GM12872 (cell line): Measurements from ENCODE around the gene VPREB3.

ENCODE experiments used
- TF ChIP-seq, protein P1 (sequence below): IDR thresholded peaks from 3 replicates; pipeline ENCODE4 v1.5.1; 2011; ENCODE audit warnings: low read depth, mild to moderate bottlenecking, low read length, moderate library complexity; ENCODE audit not compliant: insufficient read depth

VPREB3 gene

DNA sequence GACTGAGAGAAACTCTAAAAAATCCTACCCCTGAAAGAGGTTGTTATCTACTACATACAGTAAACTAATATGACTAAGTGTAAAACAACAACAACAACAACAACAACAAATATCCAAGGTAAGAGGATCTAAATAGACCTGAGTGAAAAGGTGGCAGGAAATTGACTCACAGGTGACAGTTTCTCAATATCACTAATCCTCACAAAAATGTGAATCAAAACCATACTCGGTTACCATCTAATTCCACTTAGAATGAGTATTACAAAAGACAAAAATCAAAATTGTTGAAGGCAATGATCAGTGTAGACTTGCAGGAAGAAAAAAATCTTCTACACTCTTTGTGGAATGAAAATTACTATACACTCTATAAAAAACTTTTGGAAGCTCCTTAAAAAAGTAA lies 46.0 kb downstream of the VPREB3 start:
- TF ChIP-seq, protein P1, sequence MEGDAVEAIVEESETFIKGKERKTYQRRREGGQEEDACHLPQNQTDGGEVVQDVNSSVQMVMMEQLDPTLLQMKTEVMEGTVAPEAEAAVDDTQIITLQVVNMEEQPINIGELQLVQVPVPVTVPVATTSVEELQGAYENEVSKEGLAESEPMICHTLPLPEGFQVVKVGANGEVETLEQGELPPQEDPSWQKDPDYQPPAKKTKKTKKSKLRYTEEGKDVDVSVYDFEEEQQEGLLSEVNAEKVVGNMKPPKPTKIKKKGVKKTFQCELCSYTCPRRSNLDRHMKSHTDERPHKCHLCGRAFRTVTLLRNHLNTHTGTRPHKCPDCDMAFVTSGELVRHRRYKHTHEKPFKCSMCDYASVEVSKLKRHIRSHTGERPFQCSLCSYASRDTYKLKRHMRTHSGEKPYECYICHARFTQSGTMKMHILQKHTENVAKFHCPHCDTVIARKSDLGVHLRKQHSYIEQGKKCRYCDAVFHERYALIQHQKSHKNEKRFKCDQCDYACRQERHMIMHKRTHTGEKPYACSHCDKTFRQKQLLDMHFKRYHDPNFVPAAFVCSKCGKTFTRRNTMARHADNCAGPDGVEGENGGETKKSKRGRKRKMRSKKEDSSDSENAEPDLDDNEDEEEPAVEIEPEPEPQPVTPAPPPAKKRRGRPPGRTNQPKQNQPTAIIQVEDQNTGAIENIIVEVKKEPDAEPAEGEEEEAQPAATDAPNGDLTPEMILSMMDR, result no peak

DNA sequence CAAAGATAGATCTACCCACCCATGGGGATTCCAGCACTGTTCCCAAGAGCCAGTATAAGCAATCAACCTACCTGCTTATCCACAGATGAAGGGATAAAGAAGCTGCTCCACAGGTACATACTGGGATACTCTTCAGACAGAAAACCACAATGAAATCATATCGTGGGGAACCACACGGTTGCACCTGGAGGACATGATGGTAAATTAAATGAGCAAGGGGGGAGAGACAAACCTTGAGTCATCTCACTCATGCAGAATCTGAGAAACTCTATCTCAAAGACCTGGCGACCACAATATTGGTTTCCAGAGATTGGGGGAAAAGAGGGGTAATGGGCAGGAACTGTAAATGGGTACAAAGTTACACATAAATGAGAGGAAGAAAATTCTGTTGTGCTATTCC lies 48.9 kb downstream of the VPREB3 start:
- TF ChIP-seq, protein P1, result no peak

DNA sequence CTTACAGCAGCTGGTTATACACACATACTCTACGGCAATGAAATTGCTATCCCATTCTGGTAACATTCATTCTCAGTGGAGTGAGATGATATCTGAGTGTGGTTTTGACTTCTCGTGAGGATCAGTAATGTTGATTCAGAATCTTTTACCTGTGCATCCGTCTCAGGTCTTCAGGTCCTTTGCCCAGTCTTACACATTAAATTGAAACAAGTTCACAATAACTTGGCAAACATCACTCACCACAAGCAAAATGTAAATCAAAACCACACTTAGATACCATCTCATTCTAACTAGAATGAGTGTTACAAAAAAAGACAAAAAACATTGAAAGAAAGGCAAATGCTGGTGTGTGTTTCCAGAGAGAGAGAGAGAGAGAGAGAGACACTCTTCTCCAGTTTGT lies 49.4 kb downstream of the VPREB3 start:
- TF ChIP-seq, protein P1, result no peak

DNA sequence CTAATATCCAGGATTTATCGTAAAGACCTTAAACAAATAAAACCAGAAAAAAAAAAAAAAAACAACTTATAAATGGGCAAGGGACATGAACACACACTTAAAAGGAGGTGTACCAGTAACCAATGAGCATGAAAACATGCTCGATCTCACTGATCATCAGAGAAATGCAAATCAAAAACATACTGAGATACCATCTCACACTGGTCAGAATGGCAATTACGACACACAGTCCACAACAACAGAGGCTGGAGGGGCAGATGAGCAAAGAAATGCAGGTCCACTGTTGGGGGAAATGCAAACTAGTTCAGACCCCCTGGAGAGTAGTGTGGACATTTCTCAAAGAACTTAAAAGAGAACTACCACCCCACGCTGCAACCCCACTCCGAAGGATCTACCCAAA lies 50.2 kb downstream of the VPREB3 start:
- TF ChIP-seq, protein P1, result no peak
